ENCODE data around the gene MGAT5. TPM values are rescaled to one million over a fixed set of nuclear protein-coding genes. Genes with fewer than 3 reads are reported as not detected.
"Not testable (repeated sequence)": the region's sequence is repeated elsewhere in the genome, so short reads cannot be mapped to it uniquely, and the experiment has no call there.

The MGAT5 gene
- total RNA-seq, 2 donors from 2014 or later: 61.7 to 63.2 TPM

DNA sequence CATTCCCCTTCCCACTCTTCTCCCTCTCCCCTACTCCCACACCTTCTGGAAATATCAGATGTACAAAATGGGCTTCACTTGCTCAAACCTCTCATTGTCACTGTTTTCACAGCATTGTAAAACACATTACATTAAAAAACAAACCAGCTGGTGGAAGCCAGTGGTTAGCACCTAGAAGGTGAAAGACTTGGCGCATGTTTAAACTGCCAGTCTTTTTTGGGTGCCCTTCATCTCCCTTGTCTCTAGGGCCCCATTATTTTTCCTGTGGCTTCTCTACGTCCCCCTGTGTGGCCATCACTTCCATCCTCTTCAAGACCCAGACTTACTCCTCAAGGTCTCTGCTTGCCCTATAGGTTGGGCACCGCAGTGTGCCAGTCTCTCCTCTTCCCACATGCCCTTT, 34.9 kb downstream of the MGAT5 start:
- no peak overlapping the region for H3K9ac ChIP-seq (ENCODE audit: low read depth in 2 of 2, low read length in 2 of 2)
- intact Hi-C loops (cut with DNase I): no loop called here
- DNase-seq: no peak
- H3K4me1 ChIP-seq: peaks cover 4% of the 10 kb centered on the region
- H3K4me3 ChIP-seq: no peak overlapping the region
- H3K36me3 ChIP-seq: no peaks in the 10 kb centered on the region
- no peaks in the 10 kb centered on the region for H3K27me3 ChIP-seq
- H3K27ac ChIP-seq: no peak overlapping the region
- H3K9me3 ChIP-seq: no peaks in the 10 kb centered on the region
- TF ChIP-seq, protein P1, sequence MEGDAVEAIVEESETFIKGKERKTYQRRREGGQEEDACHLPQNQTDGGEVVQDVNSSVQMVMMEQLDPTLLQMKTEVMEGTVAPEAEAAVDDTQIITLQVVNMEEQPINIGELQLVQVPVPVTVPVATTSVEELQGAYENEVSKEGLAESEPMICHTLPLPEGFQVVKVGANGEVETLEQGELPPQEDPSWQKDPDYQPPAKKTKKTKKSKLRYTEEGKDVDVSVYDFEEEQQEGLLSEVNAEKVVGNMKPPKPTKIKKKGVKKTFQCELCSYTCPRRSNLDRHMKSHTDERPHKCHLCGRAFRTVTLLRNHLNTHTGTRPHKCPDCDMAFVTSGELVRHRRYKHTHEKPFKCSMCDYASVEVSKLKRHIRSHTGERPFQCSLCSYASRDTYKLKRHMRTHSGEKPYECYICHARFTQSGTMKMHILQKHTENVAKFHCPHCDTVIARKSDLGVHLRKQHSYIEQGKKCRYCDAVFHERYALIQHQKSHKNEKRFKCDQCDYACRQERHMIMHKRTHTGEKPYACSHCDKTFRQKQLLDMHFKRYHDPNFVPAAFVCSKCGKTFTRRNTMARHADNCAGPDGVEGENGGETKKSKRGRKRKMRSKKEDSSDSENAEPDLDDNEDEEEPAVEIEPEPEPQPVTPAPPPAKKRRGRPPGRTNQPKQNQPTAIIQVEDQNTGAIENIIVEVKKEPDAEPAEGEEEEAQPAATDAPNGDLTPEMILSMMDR (IDR thresholded peaks at IDR 0.05): no peak

DNA sequence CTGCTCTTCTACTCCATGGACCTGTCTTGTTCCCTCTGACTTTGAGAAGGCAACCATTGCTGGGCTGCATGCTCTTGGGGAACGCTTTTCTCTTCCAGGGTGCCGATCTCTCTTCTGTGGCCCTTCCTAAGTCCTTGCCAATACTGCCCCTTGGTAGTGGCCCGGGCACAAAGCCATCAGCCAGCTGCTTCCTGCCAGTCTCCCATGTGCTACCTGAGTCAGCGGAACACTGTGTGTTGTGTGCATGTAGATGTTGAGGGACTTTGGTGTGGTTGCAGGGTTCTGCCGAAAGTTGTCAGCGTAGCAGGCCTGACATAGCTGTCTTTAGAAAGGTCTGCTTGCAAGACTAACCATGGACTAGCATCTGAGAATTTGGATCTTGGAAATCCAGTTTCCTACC, 35.4 kb downstream of the MGAT5 start:
- H3K9ac ChIP-seq (ENCODE audit: low read depth in 2 of 2, low read length in 2 of 2): no peak overlapping the region
- no peak overlapping the region for H3K4me3 ChIP-seq
- no peak for DNase-seq
- peaks cover 4% of the 10 kb centered on the region for H3K4me1 ChIP-seq
- TF ChIP-seq, protein P1 (IDR thresholded peaks at IDR 0.05): no peak
- no peaks in the 10 kb centered on the region for H3K9me3 ChIP-seq
- intact Hi-C loops (cut with DNase I): no loop called here
- no peaks in the 10 kb centered on the region for H3K36me3 ChIP-seq
- H3K27ac ChIP-seq: no peak overlapping the region
- no peaks in the 10 kb centered on the region for H3K27me3 ChIP-seq

DNA sequence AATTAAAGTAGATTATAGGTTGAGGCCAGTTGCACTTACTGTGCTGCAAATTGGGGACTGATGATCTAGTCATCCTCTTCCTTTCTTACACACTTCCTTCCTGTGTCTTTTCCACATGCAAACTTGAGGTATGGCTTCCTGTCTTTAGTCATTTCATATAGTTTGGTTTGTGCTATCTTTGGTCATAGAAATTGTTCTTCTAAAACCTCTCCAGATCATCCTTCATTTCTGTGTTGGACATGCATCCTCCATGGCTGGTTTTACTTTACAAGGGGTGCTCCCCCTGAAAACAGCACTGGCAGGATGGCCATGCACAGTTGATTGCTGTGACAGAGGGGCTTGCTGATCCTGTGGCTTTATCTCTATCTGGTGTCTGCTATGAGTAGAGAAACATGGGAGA, 36.5 kb downstream of the MGAT5 start:
- Histone ChIP-seq H3K36me3 (no peaks in the 10 kb centered on the region), H3K4me1 (peaks cover 4% of the 10 kb centered on the region), H3K27ac (no peak overlapping the region), H3K9me3 (no peaks in the 10 kb centered on the region), H3K27me3 (no peaks in the 10 kb centered on the region), H3K9ac (ENCODE audit: low read depth in 2 of 2, low read length in 2 of 2) (no peak overlapping the region), H3K4me3 (no peak overlapping the region)
- TF ChIP-seq, protein P1 (IDR thresholded peaks at IDR 0.05): no peak
- DNase-seq: no peak
- intact Hi-C loops (cut with DNase I): no loop called here

DNA sequence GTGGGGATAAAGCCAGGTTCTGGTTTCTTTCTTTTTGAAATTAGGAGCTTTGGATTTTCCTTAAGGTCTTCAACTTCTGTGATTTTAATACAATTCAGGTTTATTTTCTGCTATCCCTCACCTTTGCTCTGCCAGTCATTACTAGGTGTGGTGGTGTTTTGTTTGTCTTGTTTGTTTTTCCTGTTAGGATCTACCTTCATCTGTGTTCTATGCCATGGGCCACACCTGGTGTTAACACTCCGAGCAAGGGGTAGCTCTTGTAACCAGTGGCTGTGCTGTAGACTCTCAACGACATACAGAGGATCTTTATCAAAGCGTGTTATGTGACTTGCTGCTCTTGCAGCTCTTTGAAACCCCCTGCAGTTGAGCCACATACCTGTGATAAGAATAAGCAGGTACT, 38.6 kb downstream of the MGAT5 start:
- intact Hi-C loops (cut with DNase I): no loop called here
- Histone ChIP-seq H3K9me3 (no peaks in the 10 kb centered on the region), H3K9ac (ENCODE audit: low read depth in 2 of 2, low read length in 2 of 2) (no peak overlapping the region), H3K27ac (no peak overlapping the region), H3K4me1 (peaks cover 4% of the 10 kb centered on the region), H3K27me3 (no peaks in the 10 kb centered on the region), H3K4me3 (no peak overlapping the region), H3K36me3 (no peaks in the 10 kb centered on the region)
- TF ChIP-seq, protein P1 (IDR thresholded peaks at IDR 0.05): no peak
- no peak for DNase-seq

DNA sequence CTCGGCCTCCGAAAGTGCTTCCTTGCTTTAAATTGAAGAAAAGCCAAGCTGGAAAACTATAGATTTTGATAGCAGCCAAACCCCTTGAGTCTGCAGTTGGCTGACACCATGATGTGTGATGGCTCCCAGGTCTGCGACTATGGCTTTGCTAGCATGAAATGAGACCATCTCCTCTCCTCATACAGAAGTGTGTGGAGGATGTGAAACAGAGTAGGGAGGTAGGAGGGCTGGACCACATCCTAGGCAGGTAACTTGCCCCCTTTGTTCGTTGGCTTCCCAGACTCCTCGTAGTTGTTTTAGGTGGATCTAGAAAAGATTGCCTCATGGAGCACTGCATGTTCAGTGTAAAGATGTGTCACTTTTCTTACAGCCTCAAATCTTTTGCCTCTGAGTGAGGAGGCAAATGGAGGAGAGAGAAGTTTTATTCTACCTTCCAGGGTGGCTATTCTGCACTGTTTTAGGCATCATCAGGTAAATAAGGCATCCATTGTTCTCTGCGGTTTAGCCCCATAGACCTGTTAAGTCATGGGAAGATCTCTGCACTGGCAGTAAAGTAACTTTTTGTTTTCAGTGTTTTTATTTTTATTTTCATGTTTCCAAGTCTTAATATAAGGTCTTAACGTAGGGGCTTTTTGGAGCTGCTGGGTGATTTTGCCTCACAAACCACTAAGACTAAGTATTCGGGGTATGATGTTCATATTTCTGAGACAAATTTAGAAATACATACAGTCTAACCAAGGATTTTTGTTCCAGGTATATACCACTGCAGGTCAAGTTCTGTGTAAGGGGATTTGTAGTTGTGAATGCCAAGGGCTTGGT, 40.1 kb downstream of the MGAT5 start:
- Histone ChIP-seq H3K27ac (no peak overlapping the region), H3K4me1 (peaks cover 4% of the 10 kb centered on the region), H3K9ac (ENCODE audit: low read depth in 2 of 2, low read length in 2 of 2) (no peak overlapping the region), H3K4me3 (no peak overlapping the region), H3K27me3 (no peaks in the 10 kb centered on the region), H3K9me3 (no peaks in the 10 kb centered on the region), H3K36me3 (no peaks in the 10 kb centered on the region)
- DNase-seq: no peak
- TF ChIP-seq, protein P1 (IDR thresholded peaks at IDR 0.05): no peak
- intact Hi-C loops (cut with DNase I): no loop called here

DNA sequence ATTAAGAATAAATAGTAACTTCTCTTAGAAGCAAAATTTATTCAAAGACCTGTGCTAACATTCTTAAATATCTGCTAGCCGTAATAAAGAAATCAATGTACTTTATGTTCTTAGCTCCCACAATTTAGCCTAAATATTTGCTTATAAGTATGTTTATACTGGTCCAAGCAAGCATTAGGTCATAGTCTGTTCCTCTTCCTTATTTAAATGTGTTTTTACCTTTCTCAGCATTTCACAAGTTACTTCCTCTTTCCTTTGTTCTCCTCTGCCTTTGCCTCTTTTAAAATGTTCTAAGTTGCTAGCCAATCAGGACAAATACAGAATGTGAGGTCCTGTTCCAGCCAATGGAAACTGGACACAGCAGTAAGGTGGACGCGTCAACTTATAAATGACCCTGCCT, 40.7 kb downstream of the MGAT5 start:
- DNase-seq: not testable (repeated sequence)

More for the DNA sequence above, 40.7 kb downstream of the MGAT5 start:
- H3K4me1 ChIP-seq; H3K9me3 ChIP-seq; H3K27ac ChIP-seq; H3K36me3 ChIP-seq; H3K9ac ChIP-seq (ENCODE audit: low read depth in 2 of 2, low read length in 2 of 2); H3K27me3 ChIP-seq; H3K4me3 ChIP-seq; intact Hi-C loops (cut with DNase I): not testable (repeated sequence)
